H9 (cell line): Measurements from ENCODE around the gene HOXB1. TPM values are rescaled to one million over a fixed set of nuclear protein-coding genes. Genes with fewer than 3 reads are reported as not detected.

ENCODE experiments used
- DNase-seq: peaks from one replicate; pipeline ENCODE4 v3.0.0-alpha.2; 2017
- H2AFZ ChIP-seq: one replicate; pipeline ENCODE4 v1.6.1; 2013; ENCODE audit warnings: mild to moderate bottlenecking, low read length, control low read depth, moderate library complexity
- H2AK5ac ChIP-seq: 2 replicates; pipeline ENCODE4 v1.6.1; 2013; ENCODE audit warnings: low read length, control low read depth, mixed read lengths; ENCODE audit not compliant: insufficient read length
- H2BK120ac ChIP-seq: one replicate; pipeline ENCODE4 v1.6.1; 2013; ENCODE audit warnings: low read depth, mild to moderate bottlenecking, low read length, control low read depth, inconsistent platforms; ENCODE audit not compliant: poor library complexity, severe bottlenecking
- H2BK12ac ChIP-seq: 2 replicates; pipeline ENCODE4 v1.6.1; 2013; ENCODE audit warnings: low read length, control low read depth, mixed read lengths, low read depth; ENCODE audit not compliant: insufficient read length
- H2BK15ac ChIP-seq: 2 replicates; pipeline ENCODE4 v1.6.1; 2013; ENCODE audit warnings: low read depth, low read length, control low read depth
- H2BK20ac ChIP-seq: one replicate; pipeline ENCODE4 v1.6.1; 2013; ENCODE audit warnings: low read depth, mild to moderate bottlenecking, low read length, control low read depth, inconsistent platforms; ENCODE audit not compliant: poor library complexity, severe bottlenecking
- H2BK5ac ChIP-seq: 2 replicates; pipeline ENCODE4 v1.6.1; 2013; ENCODE audit warnings: low read length, control low read depth, mixed read lengths; ENCODE audit not compliant: insufficient read length
- H3K14ac ChIP-seq: 2 replicates; pipeline ENCODE4 v1.6.1; 2013; ENCODE audit warnings: low read length, control low read depth; ENCODE audit not compliant: insufficient read depth
- H3K18ac ChIP-seq: 2 replicates; pipeline ENCODE4 v1.6.1; 2013; ENCODE audit warnings: low read depth, mild to moderate bottlenecking, mixed read lengths, low read length, control low read depth; ENCODE audit not compliant: insufficient read length
- H3K23ac ChIP-seq: 2 replicates; pipeline ENCODE4 v1.6.1; 2013; ENCODE audit warnings: low read length, control low read depth, mixed read lengths, low read depth; ENCODE audit not compliant: insufficient read length
- H3K23me2 ChIP-seq: 2 replicates; pipeline ENCODE4 v1.6.1; 2013; ENCODE audit warnings: low read depth, mild to moderate bottlenecking, mixed read lengths, low read length, control low read depth; ENCODE audit not compliant: insufficient read length, poor library complexity, severe bottlenecking
- H3K27ac ChIP-seq: 2 replicates; pipeline ENCODE4 v1.5.1; 2013; ENCODE audit warnings: low read length, control low read depth, mixed read lengths, low read depth; ENCODE audit not compliant: insufficient read length
- H3K27me3 ChIP-seq: 2 replicates; pipeline ENCODE4 v1.6.1; 2013; ENCODE audit warnings: low read length, control low read depth, inconsistent platforms; ENCODE audit not compliant: insufficient read depth
- H3K4ac ChIP-seq: 2 replicates; pipeline ENCODE4 v1.6.1; 2013; ENCODE audit warnings: low read depth, mild to moderate bottlenecking, control low read depth, inconsistent platforms, low read length, moderate library complexity
- H3K4me1 ChIP-seq: 2 replicates; pipeline ENCODE4 v1.6.1; 2013; ENCODE audit warnings: low read length, control low read depth, inconsistent platforms; ENCODE audit not compliant: insufficient read depth
- H3K4me2 ChIP-seq: 2 replicates; pipeline ENCODE4 v1.6.1; 2013; ENCODE audit warnings: low read length, control low read depth, mixed read lengths; ENCODE audit not compliant: insufficient read length, insufficient read depth
- H3K56ac ChIP-seq: 2 replicates; pipeline ENCODE4 v1.6.1; 2013; ENCODE audit warnings: low read depth, mild to moderate bottlenecking, mixed read lengths, low read length, control low read depth; ENCODE audit not compliant: insufficient read length
- H3K79me1 ChIP-seq: 2 replicates; pipeline ENCODE4 v1.6.1; 2013; ENCODE audit warnings: low read depth, mild to moderate bottlenecking, moderate library complexity, low read length, control low read depth, inconsistent platforms; ENCODE audit not compliant: insufficient read depth, poor library complexity, severe bottlenecking
- H3K79me2 ChIP-seq: 2 replicates; pipeline ENCODE4 v1.6.1; 2013; ENCODE audit warnings: low read length, control low read depth, inconsistent platforms; ENCODE audit not compliant: insufficient read depth
- H3K9ac ChIP-seq: 2 replicates; pipeline ENCODE4 v1.6.1; 2013; ENCODE audit warnings: low read length, control low read depth, mixed read lengths; ENCODE audit not compliant: insufficient read length; ENCODE audit errors: extremely low read depth
- H3K9me3 ChIP-seq: one replicate; pipeline ENCODE4 v1.6.1; 2013; ENCODE audit warnings: low read depth, low read length, inconsistent platforms; ENCODE audit not compliant: control insufficient read depth
- H3T11ph ChIP-seq: one replicate; pipeline ENCODE4 v1.6.1; 2013; ENCODE audit warnings: mild to moderate bottlenecking, low read length, control low read depth, inconsistent platforms
- H4K20me1 ChIP-seq: one replicate; pipeline ENCODE4 v1.6.1; 2013; ENCODE audit not compliant: control insufficient read depth, insufficient read length, insufficient read depth
- H4K5ac ChIP-seq: 2 replicates; pipeline ENCODE4 v1.6.1; 2013; ENCODE audit warnings: low read depth, mild to moderate bottlenecking, mixed read lengths, low read length, control low read depth; ENCODE audit not compliant: insufficient read length
- H4K8ac ChIP-seq: replicated peaks from 2 replicates; pipeline ENCODE4 v1.6.1; 2013; ENCODE audit warnings: low read length, control low read depth, mixed read lengths, low read depth; ENCODE audit not compliant: insufficient read length
- H4K91ac ChIP-seq: 2 replicates; pipeline ENCODE4 v1.6.1; 2013; ENCODE audit warnings: low read depth, mild to moderate bottlenecking, moderate library complexity, mixed read lengths, low read length, control low read depth; ENCODE audit not compliant: insufficient read length
- H3K27ac Mint-ChIP-seq, 3 experiments: 2 replicates in 2 of 3; 3 replicates in 1 of 3; pipeline ENCODE4 v1.8.0; 2020 to 2021; ENCODE audit warnings: mixed read lengths in 3 of 3, mild to moderate bottlenecking in 1 of 3, moderate library complexity in 1 of 3
- H3K27me3 Mint-ChIP-seq: 2 replicates; pipeline ENCODE4 v1.8.0; 2021; ENCODE audit warnings: low read depth, mild to moderate bottlenecking, moderate library complexity, mixed read lengths
- H3K36me3 Mint-ChIP-seq, 3 experiments: 2 replicates in 2 of 3; 3 replicates in 1 of 3; pipeline ENCODE4 v1.8.0; 2020 to 2021; ENCODE audit warnings: low read depth in 3 of 3, mixed read lengths in 3 of 3; ENCODE audit not compliant: insufficient read depth in 1 of 3
- H3K4me1 Mint-ChIP-seq, 2 experiments: 2 replicates each; pipeline ENCODE4 v1.8.0; 2020; ENCODE audit warnings: mixed read lengths in 2 of 2
- H3K4me3 Mint-ChIP-seq, 2 experiments: 2 replicates in 1 of 2; 3 replicates in 1 of 2; pipeline ENCODE4 v1.8.0; 2020 to 2021; ENCODE audit warnings: mild to moderate bottlenecking in 2 of 2, mixed read lengths in 2 of 2, moderate library complexity in 1 of 2
- H3K9me3 Mint-ChIP-seq, 2 experiments: 2 replicates in 1 of 2; 3 replicates in 1 of 2; pipeline ENCODE4 v1.8.0; 2020; ENCODE audit warnings: mild to moderate bottlenecking in 2 of 2, mixed read lengths in 2 of 2, moderate library complexity in 1 of 2
- WGBS: extraction: QIAGEN DNeasy Blood & Tissue Kit; methylation state at CpG from one replicate; pipeline ENCODE4 v1.1.7; 2013; ENCODE audit warnings: missing lambda C conversion rate, low lambda C conversion rate, mixed read lengths; ENCODE audit not compliant: insufficient read length; ENCODE audit errors: extremely low coverage; 5-methylcytosine and 5-hydroxymethylcytosine counted together
- total RNA-seq: library from RNA; stranded (reverse); gene quantifications from 2 replicates; pipeline ENCODE4 v1.2.1, GENCODE V29; 2021
- TF ChIP-seq, protein P1 (sequence below): fragments of 200-600 bp; sonication (generic); conservative IDR thresholded peaks from 3 replicates; pipeline ENCODE4 v1.8.0; 2021; ENCODE audit warnings: antibody characterized with exemption, mild to moderate bottlenecking

The HOXB1 gene
- total RNA-seq, 1 experiment from 2014 or later: not detected

- peaks cover 80% of the 10 kb centered on the region for H3K27me3 Mint-ChIP-seq
- Histone ChIP-seq H3K27ac (no peak overlapping the region), H3K9ac (no peak overlapping the region)
Measured at GRCh38 chr17:48504953-48505352, 25.9 kb downstream of the HOXB1 start.

More at GRCh38 chr17:48504953-48505352, 25.9 kb downstream of the HOXB1 start:
- no peak overlapping the region for H3K27ac Mint-ChIP-seq
- Histone ChIP-seq H4K91ac (no peak overlapping the region), H2AFZ (no peak overlapping the region), H3T11ph (no peak overlapping the region), H2BK5ac (no peak overlapping the region), H3K4ac (no peak overlapping the region), H3K56ac (no peak overlapping the region), H4K20me1 (no peaks in the 10 kb centered on the region), H3K14ac (no peak overlapping the region), H3K4me1 (no peaks in the 10 kb centered on the region), H4K8ac (no peak overlapping the region), H2AK5ac (no peak overlapping the region), H3K4me2 (no peak overlapping the region), H3K9me3 (no peaks in the 10 kb centered on the region), H3K23me2 (no peaks in the 10 kb centered on the region), H3K18ac (no peak overlapping the region), H3K23ac (no peak overlapping the region), H2BK20ac (no peak overlapping the region), H3K27me3 (peaks cover 3% of the 10 kb centered on the region; the same call in 1 of the 2 replicates), H3K79me2 (0 out of 2 replicates have a peak, but pooled peaks cover 2% of the 10 kb centered on the region), H4K5ac (no peak overlapping the region), H3K79me1 (no peaks in the 10 kb centered on the region), H2BK12ac (no peak overlapping the region), H2BK120ac (no peak overlapping the region), H2BK15ac (no peak overlapping the region)
- WGBS: no CpG with 5 or more reads among the region's 2 CpGs
- no peaks in the 10 kb centered on the region; a peak in 1 of 7 replicates for H3K36me3 Mint-ChIP-seq
- TF ChIP-seq, protein P1, sequence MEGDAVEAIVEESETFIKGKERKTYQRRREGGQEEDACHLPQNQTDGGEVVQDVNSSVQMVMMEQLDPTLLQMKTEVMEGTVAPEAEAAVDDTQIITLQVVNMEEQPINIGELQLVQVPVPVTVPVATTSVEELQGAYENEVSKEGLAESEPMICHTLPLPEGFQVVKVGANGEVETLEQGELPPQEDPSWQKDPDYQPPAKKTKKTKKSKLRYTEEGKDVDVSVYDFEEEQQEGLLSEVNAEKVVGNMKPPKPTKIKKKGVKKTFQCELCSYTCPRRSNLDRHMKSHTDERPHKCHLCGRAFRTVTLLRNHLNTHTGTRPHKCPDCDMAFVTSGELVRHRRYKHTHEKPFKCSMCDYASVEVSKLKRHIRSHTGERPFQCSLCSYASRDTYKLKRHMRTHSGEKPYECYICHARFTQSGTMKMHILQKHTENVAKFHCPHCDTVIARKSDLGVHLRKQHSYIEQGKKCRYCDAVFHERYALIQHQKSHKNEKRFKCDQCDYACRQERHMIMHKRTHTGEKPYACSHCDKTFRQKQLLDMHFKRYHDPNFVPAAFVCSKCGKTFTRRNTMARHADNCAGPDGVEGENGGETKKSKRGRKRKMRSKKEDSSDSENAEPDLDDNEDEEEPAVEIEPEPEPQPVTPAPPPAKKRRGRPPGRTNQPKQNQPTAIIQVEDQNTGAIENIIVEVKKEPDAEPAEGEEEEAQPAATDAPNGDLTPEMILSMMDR: no peak
- no peaks in the 10 kb centered on the region for H3K9me3 Mint-ChIP-seq
- H3K4me3 Mint-ChIP-seq: no peak overlapping the region
- peaks cover 16 to 22% of the 10 kb centered on the region in 2 experiments for H3K4me1 Mint-ChIP-seq
- DNase-seq: no peak
